CD4-positive, alpha-beta T cell treated with Interleukin-15 for 4 hours (primary cell): Measurements from ENCODE around the gene MACROD2.
A peak's percentile ranks its signal among the peaks of the same experiment; 100 is the strongest.

Source experiments
- DNase-seq: peaks from one replicate; pipeline ENCODE4 v3.0.0-alpha.2; 2020; ENCODE audit warnings: low spot score

Gene MACROD2

GRCh38 chr20:15676815-15677214 is 1681.5 kb downstream of the MACROD2 start:
- no peak for DNase-seq

GRCh38 chr20:15682690-15683089 is 1687.4 kb downstream of the MACROD2 start:
- DNase-seq: no peak

DNA sequence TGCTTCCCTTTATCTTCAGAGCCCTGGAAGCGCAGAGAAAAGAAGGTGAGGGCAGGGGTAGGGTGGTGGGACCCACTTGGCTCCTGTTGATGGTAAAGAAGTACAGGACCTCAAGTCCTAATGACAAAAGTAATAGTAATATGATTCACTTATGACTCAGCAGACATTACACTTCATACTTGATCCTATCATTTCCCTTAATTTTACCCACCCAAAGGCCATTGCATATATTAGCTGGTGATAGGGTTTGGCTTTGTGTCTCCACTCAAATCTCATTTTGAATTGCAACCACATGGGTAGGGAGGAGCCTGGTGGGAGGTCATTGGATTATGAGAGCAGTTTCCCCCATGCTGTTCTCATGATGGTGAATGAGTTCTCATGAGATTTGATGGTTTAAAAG is 1697.3 kb downstream of the MACROD2 start:
- no peak for DNase-seq

GRCh38 chr20:15699431-15700146 is 1704.3 kb downstream of the MACROD2 start:
- no peak for DNase-seq

DNA sequence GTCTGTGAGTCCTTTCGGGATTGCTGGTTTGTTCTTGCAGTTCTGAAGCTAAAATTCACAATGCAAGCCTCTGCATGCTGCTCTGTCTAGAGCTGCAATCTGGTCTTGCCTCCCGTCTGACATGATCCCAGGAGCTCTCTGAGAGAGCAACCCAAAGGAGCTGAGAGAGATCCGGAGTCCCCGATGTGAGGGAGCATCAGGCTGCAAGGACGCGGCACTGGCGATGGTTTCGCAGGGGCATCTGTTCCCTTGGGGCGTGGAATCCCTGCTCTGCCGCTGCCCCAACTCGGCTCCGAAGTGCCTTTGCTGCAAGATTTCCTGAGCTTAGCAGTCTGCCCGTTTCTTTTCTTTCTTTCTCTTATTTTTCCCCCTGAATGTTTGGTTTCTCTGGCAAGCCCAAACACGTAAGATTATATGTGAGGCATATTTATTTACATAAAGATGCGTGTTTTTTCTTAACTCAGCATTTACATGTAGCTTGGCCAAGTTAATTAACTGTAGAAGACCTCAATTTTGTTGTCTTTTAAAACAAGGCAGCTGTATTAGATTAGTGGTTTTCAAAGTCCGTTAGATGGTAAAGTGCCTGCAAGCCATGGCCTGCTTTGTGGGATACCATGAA is 1704.9 kb downstream of the MACROD2 start:
- DNase-seq: no peak

DNA sequence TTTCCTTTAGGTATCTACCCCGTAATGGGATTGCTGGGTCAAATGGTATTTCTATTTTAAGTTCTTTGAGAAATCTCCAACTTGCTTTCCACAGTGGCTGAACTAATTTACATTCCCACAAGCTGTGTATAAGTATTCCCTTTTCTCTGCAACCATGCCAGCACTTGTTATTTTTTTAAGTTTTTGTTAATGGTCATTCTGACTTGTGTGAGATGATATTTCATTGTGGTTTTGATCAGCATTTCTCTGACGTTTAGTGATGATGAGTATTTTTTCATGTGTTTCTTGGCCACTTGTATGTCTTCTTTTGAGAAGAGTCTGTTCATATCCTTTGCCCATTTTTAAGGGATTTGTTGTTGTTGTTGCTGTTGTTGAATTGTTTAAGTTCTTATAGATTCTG is 1706.8 kb downstream of the MACROD2 start:
- no peak for DNase-seq

DNA sequence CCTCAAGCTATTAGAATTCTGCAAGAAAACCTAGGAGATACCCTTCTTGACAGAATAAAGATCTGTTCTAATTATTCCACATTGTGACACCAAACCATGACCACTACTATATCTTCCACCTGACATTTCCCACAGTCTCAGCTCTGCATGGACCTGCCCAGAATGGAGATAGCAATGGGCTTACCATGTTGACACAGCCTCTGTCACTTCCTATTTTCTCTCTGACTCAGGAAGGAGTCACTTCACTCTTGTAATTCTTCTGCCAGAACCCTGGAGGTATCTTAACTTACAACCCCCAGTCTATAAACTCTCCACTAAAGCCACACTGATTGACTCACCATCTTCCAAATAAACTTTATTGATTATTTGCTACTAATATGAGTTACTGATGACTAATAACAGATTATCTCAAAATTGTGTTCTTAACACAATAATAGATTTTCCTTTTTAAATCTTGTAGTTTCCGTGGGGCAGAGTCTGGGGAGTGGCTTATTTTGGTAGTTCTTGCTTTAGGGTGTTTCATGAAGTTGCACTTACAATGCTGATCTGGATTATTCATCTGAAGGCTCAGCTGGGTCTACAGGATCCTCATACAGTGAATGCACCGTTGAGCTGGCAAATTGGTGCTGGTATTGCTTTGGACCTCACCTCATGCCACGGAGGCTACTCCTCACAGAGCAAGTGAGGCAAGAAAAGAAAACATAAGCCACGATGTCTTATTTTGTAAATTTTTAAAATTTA is 1708.0 kb downstream of the MACROD2 start:
- no peak for DNase-seq

GRCh38 chr20:15705975-15706374 is 1710.7 kb downstream of the MACROD2 start:
- DNase-seq: no peak

GRCh38 chr20:15706719-15707118 is 1711.4 kb downstream of the MACROD2 start:
- no peak for DNase-seq

GRCh38 chr20:15708984-15709598 is 1713.8 kb downstream of the MACROD2 start:
- peak; percentile 4 for DNase-seq

DNA sequence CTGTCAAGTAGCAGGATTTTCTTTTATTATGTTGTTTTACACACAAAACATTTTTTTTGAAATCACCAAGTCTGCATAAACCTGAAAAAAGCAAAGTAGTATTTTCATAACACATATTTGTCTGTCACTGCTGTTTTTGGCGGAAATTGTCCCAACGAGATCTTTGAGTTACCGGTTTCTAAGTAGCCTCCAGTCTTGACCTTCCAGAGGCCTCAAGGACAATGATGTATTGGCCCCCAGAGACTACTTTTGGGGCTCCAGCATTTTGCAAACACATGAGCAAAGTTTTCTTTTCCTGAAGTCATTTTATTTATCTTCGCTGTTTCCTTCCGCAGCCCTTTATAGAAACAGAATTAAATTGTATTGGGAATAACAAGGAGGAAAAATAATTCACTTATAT is 1715.3 kb downstream of the MACROD2 start:
- DNase-seq: no peak

GRCh38 chr20:15711177-15711576 is 1715.9 kb downstream of the MACROD2 start:
- no peak for DNase-seq

GRCh38 chr20:15716256-15716655 is 1720.9 kb downstream of the MACROD2 start:
- no peak for DNase-seq

GRCh38 chr20:15726416-15726815 is 1731.1 kb downstream of the MACROD2 start:
- DNase-seq: no peak

DNA sequence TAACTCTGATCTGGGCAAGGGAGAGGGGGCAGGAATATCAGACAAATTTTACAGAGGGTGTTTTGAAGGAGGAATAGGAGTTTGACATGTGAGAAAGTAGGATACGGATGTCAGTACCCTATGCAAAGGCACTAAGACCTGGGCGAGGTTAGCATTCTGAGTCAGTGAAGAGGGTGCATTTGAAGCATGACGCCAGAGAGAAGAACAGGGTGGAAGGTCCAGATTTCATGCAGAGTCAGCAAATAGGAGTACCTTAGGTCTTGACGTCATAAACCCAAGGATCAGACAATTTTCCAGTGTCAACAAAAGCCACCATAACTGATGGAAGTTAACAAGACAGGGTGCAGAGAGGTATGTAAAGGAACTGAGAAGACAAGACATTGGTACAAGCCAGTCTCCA is 1738.7 kb downstream of the MACROD2 start:
- DNase-seq: no peak

DNA sequence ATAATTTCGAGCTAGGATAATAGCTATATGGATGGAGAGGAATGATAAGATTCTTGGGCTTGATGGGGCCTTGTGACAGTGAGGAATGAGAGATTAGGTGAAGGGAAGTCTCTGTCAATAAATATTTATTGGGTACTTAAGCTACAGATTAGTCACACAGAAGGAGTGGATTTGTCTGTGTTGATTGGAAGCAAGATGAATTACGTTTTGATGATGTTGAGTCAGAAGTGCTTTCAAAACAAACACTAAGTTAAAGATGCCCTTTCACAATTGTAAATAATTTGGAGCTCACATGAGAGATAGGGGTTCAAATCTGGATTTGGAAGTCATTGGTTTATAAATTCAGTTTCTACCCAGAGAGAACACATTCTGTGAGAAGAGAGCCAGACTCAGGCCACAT is 1743.7 kb downstream of the MACROD2 start:
- no peak for DNase-seq

DNA sequence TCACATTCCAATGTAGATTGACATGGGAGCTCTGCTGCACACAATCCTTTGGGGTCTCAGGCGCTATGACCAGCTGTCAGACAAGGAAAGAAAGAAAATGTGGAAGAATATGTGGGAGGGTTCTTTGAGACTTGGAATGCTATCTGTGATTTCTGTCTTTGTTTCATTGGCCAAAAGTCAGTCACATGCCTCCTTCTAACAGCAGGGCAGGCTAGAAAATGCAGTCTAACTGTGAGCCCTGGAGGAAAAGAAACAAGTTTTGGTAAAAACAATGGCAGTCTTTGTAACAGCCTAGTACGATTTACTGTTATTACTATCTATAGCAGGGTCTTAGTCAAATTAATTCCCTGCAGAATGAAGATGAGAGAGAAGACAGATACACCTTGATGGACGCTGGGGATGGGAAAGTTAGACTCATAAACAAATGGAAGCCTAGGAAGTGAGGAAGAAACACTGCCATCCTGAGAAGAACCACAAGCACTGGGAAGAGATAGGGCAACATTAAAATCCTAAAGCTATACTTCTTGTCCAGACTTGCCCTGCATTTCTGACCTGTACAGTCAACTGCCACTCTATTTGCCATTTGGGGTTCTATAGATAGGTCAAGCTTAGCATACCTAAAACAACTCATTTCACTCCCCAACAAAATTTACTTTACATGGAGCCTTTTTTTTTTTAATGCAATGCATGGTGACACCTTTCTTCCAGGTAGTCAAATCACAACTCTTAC is 1744.9 kb downstream of the MACROD2 start:
- no peak for DNase-seq

DNA sequence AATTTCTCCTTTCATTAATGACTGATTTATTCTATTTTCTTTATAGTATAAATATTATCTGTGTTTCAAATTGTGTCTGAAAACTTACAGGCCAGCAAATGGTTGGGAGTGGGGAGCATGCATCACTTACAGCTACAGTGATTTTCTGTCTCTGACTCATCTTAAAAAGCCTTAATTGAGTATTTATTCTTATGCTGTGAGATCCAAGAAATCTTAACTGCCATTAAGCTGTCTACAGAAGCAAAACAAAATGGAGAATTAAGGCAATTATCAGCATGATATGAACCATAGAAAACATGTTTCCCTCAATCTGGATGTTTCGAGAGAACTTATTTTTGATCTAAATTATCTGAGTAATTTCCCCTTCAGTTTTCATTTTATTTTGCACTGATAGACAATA is 1746.8 kb downstream of the MACROD2 start:
- no peak for DNase-seq

DNA sequence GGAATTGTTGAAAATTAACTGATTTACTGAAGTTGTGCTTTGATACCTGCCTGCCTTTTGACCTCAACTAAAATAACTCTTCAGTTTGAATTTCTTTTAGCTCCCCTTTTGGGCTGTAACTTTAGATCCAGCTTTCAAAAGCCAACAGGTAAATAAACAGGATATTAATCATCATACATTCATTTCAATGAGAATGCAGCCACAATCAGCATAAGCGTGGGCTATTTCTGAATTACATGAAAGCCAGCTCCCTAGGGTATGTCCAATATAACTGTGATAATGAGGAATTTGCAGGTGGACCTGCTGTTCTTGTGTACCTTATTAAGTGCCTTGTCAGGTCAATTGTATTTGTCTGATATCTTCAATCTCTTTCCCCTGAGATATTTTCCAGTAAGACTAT is 1747.3 kb downstream of the MACROD2 start:
- no peak for DNase-seq

GRCh38 chr20:15756002-15756753 is 1760.9 kb downstream of the MACROD2 start:
- DNase-seq: no peak

DNA sequence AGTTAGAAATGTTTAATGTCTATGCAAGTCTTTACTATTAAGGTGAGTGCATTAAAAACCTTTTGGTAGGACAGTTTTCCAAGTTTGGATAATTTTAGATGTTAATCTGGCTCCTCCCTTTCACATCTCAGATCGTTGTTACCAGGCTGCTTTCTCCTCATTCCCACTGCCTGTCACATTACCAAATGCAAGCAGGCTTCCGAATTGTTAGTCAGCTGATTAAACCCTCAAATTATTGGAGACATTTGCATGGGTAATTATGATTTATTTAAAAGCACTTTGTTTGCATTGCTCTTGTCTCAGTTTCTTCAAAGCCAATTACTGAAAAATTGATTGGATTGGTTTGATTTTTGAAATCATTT is 1761.4 kb downstream of the MACROD2 start:
- no peak for DNase-seq

GRCh38 chr20:15759594-15759993 is 1764.3 kb downstream of the MACROD2 start:
- no peak for DNase-seq
